ENCODE measurements around the gene ADH4.

- TF ChIP-seq CTCF (conservative IDR thresholded peaks at IDR 0.05; ENCODE audit: low read depth, low read length) (no peak), MXI1 (IDR thresholded peaks at IDR 0.05; ENCODE audit: borderline replicate concordance, low read depth, low read length) (no peak), USF2 (IDR thresholded peaks at IDR 0.05; ENCODE audit: low read depth, low read length) (no peak), RFX5 (IDR thresholded peaks at IDR 0.05; ENCODE audit: low read depth, low read length) (no peak), POLR2A (IDR thresholded peaks at IDR 0.05; ENCODE audit: low read depth, low read length) (no peak), MAFK (IDR thresholded peaks at IDR 0.05; ENCODE audit: low read depth, low read length) (no peak), SMC3 (IDR thresholded peaks at IDR 0.05; ENCODE audit: low read depth, low read length) (no peak)
Measured at GRCh38 chr4:99077177-99077576, 66.9 kb downstream of the ADH4 start.

Data from IMR-90 (cell line).